HepG2 (cell line): ENCODE measurements around the gene MXI1. TPM values are rescaled to one million over a fixed set of nuclear protein-coding genes. Genes with fewer than 3 reads are reported as not detected.

Experiments used
- CSRNP2 ChIP-seq: sonication (generic); formaldehyde crosslinking; conservative IDR thresholded peaks from 2 replicates; pipeline ENCODE4 v1.8.0; 2022; ENCODE audit warnings: low read depth, missing genetic modification reagents
- E2F1 ChIP-seq: sonication (generic); formaldehyde crosslinking; IDR thresholded peaks from 2 replicates; pipeline ENCODE4 v1.5.0; 2020; ENCODE audit warnings: missing genetic modification reagents
- HDAC2 ChIP-seq: sonication (generic); formaldehyde crosslinking; IDR thresholded peaks from 2 replicates; pipeline ENCODE4 v1.4.0; 2020; ENCODE audit warnings: missing genetic modification reagents
- HMG20A ChIP-seq: IDR thresholded peaks from 2 replicates; pipeline ENCODE4 v1.6.1; 2016; ENCODE audit warnings: borderline replicate concordance
- ISL2 ChIP-seq: sonication (generic); formaldehyde crosslinking; IDR thresholded peaks from 2 replicates; pipeline ENCODE4 v1.5.0; 2020; ENCODE audit warnings: missing genetic modification reagents
- KAT8 ChIP-seq: IDR thresholded peaks from 2 replicates; pipeline ENCODE4 v1.6.1; 2016; ENCODE audit warnings: missing genetic modification reagents, missing compliant biosample characterization
- MEF2D ChIP-seq: sonication (generic); formaldehyde crosslinking; IDR thresholded peaks from 2 replicates; pipeline ENCODE4 v1.5.1; 2020; ENCODE audit warnings: mild to moderate bottlenecking, missing genetic modification reagents
- MEIS2 ChIP-seq: sonication (generic); formaldehyde crosslinking; IDR thresholded peaks from 2 replicates; pipeline ENCODE4 v1.9.0; 2021; ENCODE audit warnings: mild to moderate bottlenecking, missing genetic modification reagents
- PAXIP1 ChIP-seq: sonication (generic); formaldehyde crosslinking; conservative IDR thresholded peaks from 2 replicates; pipeline ENCODE4 v1.4.0; 2020; ENCODE audit warnings: mild to moderate bottlenecking, missing genetic modification reagents, moderate library complexity
- SP1 ChIP-seq, 2 experiments: fragments of 450-650 bp in 1 of 2; sonication (generic) in 1 of 2; formaldehyde crosslinking in 1 of 2; IDR thresholded peaks; 2 replicates each; pipeline versions ENCODE4 v1.4.0 to v1.6.1; 2016 to 2020; ENCODE audit warnings: missing genetic modification reagents in 1 of 2
- SRSF1 ChIP-seq: fragments of 200-400 bp; formaldehyde crosslinking; optimal IDR thresholded peaks from 2 replicates; pipeline ENCODE3; 2017; ENCODE audit warnings: mild to moderate bottlenecking, low read depth, low read length, moderate library complexity
- THRA ChIP-seq: sonication (generic); formaldehyde crosslinking; IDR thresholded peaks from 2 replicates; pipeline ENCODE4 v1.4.0; 2020; ENCODE audit warnings: missing genetic modification reagents, borderline replicate concordance
- XRCC5 ChIP-seq: fragments of 200-400 bp; formaldehyde crosslinking; optimal IDR thresholded peaks from 2 replicates; pipeline ENCODE3; 2017; ENCODE audit warnings: mild to moderate bottlenecking, low read length
- ZNF138 ChIP-seq: sonication (generic); formaldehyde crosslinking; IDR thresholded peaks from 2 replicates; pipeline ENCODE4 v1.5.0; 2020; ENCODE audit warnings: mild to moderate bottlenecking, low read depth, missing genetic modification reagents
- ZNF282 ChIP-seq: fragments of 450-650 bp; IDR thresholded peaks from 2 replicates; pipeline ENCODE4 v1.6.1; 2018; ENCODE audit not compliant: partially characterized antibody
- ZSCAN22 ChIP-seq: sonication (generic); formaldehyde crosslinking; IDR thresholded peaks from 2 replicates; pipeline ENCODE4 v1.4.0; 2020; ENCODE audit warnings: mild to moderate bottlenecking, missing genetic modification reagents
- polyA plus RNA-seq, 8 experiments: library from polyadenylated mRNA; depleted of rRNA in 3 of 8; stranded (reverse) in 7 of 8; unstranded in 1 of 8; fragments of >200 nt; fragmentation: Illumina TruSeq in 4 of 8; extraction: Trizol in 4 of 8; gene quantifications; 2 replicates each; pipeline versions ENCODE4 v1.2.1 to v1.2.3, GENCODE V29; 2011 to 2016; ENCODE audit warnings: low read depth in 4 of 8, missing spikeins in 1 of 8, mixed read lengths in 1 of 8; ENCODE audit not compliant: insufficient read depth in 1 of 8
- total RNA-seq, 5 experiments: library from RNA; depleted of rRNA; stranded (reverse); fragments of >200 nt; fragmentation: Illumina TruSeq; extraction: Trizol; gene quantifications; 2 replicates each; pipeline ENCODE4 v1.2.3, GENCODE V29; 2016; ENCODE audit warnings: low read depth in 1 of 5
- TF ChIP-seq, protein P1 (sequence below): sonication (generic); formaldehyde crosslinking; conservative IDR thresholded peaks from 2 replicates; pipeline ENCODE4 v1.4.0; 2020; ENCODE audit warnings: missing genetic modification reagents
- TF ChIP-seq, protein P2 (sequence below): sonication (generic); formaldehyde crosslinking; IDR thresholded peaks from 2 replicates; pipeline ENCODE4 v1.5.0; 2020; ENCODE audit warnings: missing genetic modification reagents

MXI1 gene
- total and polyA plus RNA-seq, 2 of the 13 experiments (the other 11 are each of a cell fraction or from before 2014, with no cell fraction given): 6.6 to 22.0 TPM

GRCh38 chr10:110207011-110207804, at the start of gene MXI1 (continued):
- TF ChIP-seq CSRNP2 (CRISPR knock-in tag): no peak
- TF ChIP-seq SP1 (IDR thresholded peaks at IDR 0.05): no peak
- 0 out of 2 replicates have a peak, but pooled peaks have one; percentile 19 for TF ChIP-seq SP1 (CRISPR knock-in tag; IDR thresholded peaks at IDR 0.05)
- TF ChIP-seq, protein P1, sequence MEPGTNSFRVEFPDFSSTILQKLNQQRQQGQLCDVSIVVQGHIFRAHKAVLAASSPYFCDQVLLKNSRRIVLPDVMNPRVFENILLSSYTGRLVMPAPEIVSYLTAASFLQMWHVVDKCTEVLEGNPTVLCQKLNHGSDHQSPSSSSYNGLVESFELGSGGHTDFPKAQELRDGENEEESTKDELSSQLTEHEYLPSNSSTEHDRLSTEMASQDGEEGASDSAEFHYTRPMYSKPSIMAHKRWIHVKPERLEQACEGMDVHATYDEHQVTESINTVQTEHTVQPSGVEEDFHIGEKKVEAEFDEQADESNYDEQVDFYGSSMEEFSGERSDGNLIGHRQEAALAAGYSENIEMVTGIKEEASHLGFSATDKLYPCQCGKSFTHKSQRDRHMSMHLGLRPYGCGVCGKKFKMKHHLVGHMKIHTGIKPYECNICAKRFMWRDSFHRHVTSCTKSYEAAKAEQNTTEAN (CRISPR knock-in tag): 0 out of 2 replicates have a peak, but pooled peaks have one; percentile 17
- peak; percentile 31; the same call in 1 of the 2 replicates for TF ChIP-seq MEF2D
- no peak for TF ChIP-seq PAXIP1 (CRISPR knock-in tag)
- no peak for TF ChIP-seq THRA (CRISPR knock-in tag)
- TF ChIP-seq XRCC5: peak; percentile 71
- peak; percentile 53; the same call in 1 of the 2 replicates for TF ChIP-seq KAT8 (CRISPR knock-in tag)
- 0 out of 2 replicates have a peak, but pooled peaks have one; percentile 26 for TF ChIP-seq ISL2 (CRISPR knock-in tag)
- TF ChIP-seq SRSF1: peak; percentile 31
- TF ChIP-seq, protein P2, sequence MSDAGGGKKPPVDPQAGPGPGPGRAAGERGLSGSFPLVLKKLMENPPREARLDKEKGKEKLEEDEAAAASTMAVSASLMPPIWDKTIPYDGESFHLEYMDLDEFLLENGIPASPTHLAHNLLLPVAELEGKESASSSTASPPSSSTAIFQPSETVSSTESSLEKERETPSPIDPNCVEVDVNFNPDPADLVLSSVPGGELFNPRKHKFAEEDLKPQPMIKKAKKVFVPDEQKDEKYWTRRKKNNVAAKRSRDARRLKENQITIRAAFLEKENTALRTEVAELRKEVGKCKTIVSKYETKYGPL (CRISPR knock-in tag): no peak
- peak; percentile 98 for TF ChIP-seq ZSCAN22 (CRISPR knock-in tag)
- no peak for TF ChIP-seq ZNF282
- 0 out of 2 replicates have a peak, but pooled peaks have one; percentile 10 for TF ChIP-seq HDAC2
- TF ChIP-seq E2F1 (CRISPR knock-in tag): no peak
- TF ChIP-seq ZNF138: 0 out of 2 replicates have a peak, but pooled peaks have one; percentile 68
- TF ChIP-seq HMG20A (CRISPR knock-in tag): 0 out of 2 replicates have a peak, but pooled peaks have one; percentile 25
- 0 out of 2 replicates have a peak, but pooled peaks have one; percentile 57 for TF ChIP-seq MEIS2
